Fibroblast of lung (primary cell): Measurements from ENCODE around the gene BTBD8. TPM values are rescaled to one million over a fixed set of nuclear protein-coding genes. Genes with fewer than 3 reads are reported as not detected.
"Not testable (repeated sequence)": the region's sequence is repeated elsewhere in the genome, so short reads cannot be mapped to it uniquely, and the experiment has no call there.

ENCODE experiments used
- DNase-seq, 2 donors: peaks; one replicate each; pipeline versions ENCODE4 v3.0.0 to v3.0.0-alpha.2; 2010; ENCODE audit warnings: low read depth in 2 of 2
- H2AFZ ChIP-seq: 2 replicates; pipeline ENCODE4 v1.5.1; 2012; ENCODE audit warnings: low read length, control low read depth, inconsistent platforms
- H3K27ac ChIP-seq: 2 replicates; pipeline ENCODE4 v1.5.1; 2011; ENCODE audit warnings: low read length, control low read depth; ENCODE audit not compliant: insufficient read depth
- H3K27me3 ChIP-seq: 2 replicates; pipeline ENCODE4 v1.5.1; 2011; ENCODE audit warnings: mild to moderate bottlenecking, low read length; ENCODE audit not compliant: control insufficient read depth, insufficient read depth
- H3K36me3 ChIP-seq: 2 replicates; pipeline ENCODE4 v1.5.1; 2011; ENCODE audit warnings: low read length; ENCODE audit not compliant: control insufficient read depth, insufficient read depth
- H3K4me1 ChIP-seq: 2 replicates; pipeline ENCODE4 v1.5.1; 2011; ENCODE audit warnings: low read length; ENCODE audit not compliant: control insufficient read depth, insufficient read depth; ENCODE audit errors: extremely low read depth
- H3K4me2 ChIP-seq: 2 replicates; pipeline ENCODE4 v1.5.1; 2011; ENCODE audit warnings: low read length, control low read depth; ENCODE audit not compliant: insufficient read depth; ENCODE audit errors: extremely low read depth
- H3K4me3 ChIP-seq, 4 experiments: fragments of 200-600 bp in 1 of 4; sonication (generic) in 1 of 4; replicated peaks in 1 of 4; 2 replicates each; pipeline ENCODE4 v1.5.1; 2011 to 2016; ENCODE audit warnings: low read length in 4 of 4, low read depth in 3 of 4, mild to moderate bottlenecking in 3 of 4, control low read depth in 2 of 4, inconsistent platforms in 1 of 4, mixed read lengths in 1 of 4; ENCODE audit not compliant: insufficient read depth in 1 of 4; ENCODE audit errors: control extremely low read depth in 1 of 4
- H3K79me2 ChIP-seq: 2 replicates; pipeline ENCODE4 v1.5.1; 2012; ENCODE audit warnings: mild to moderate bottlenecking, low read length, inconsistent platforms; ENCODE audit not compliant: control insufficient read depth, insufficient read depth
- H3K9ac ChIP-seq: 2 replicates; pipeline ENCODE4 v1.5.1; 2011; ENCODE audit warnings: mild to moderate bottlenecking, low read length, control low read depth; ENCODE audit not compliant: insufficient read depth
- H3K9me3 ChIP-seq: 2 replicates; pipeline ENCODE4 v1.5.1; 2012; ENCODE audit warnings: low read depth, low read length; ENCODE audit not compliant: control insufficient read depth, insufficient read depth
- H4K20me1 ChIP-seq: 2 replicates; pipeline ENCODE4 v1.5.1; 2011; ENCODE audit warnings: low read length; ENCODE audit not compliant: control insufficient read depth, insufficient read depth; ENCODE audit errors: extremely low read depth
- EZH2 ChIP-seq: IDR thresholded peaks from 2 replicates; pipeline ENCODE4 v1.5.1; 2012; ENCODE audit warnings: low read length, control low read depth, mild to moderate bottlenecking; ENCODE audit errors: missing control alignments
- polyA plus RNA-seq, 2 donors: library from polyadenylated mRNA; depleted of rRNA in 1 of 2; stranded (reverse) in 1 of 2; unstranded in 1 of 2; fragments of >200 nt; gene quantifications; 2 replicates each; pipeline ENCODE4 v1.2.1, GENCODE V29; 2011 to 2012; ENCODE audit warnings: missing spikeins in 1 of 2
- total RNA-seq: library from RNA; depleted of rRNA; stranded (reverse); fragments of >200 nt; gene quantifications from 2 replicates; pipeline ENCODE4 v1.2.1, GENCODE V29; 2014
- TF ChIP-seq, protein P1 (sequence below), 2 donors: IDR thresholded peaks in 1 of 2; conservative IDR thresholded peaks in 1 of 2; 1 replicate in 1 of 2; 2 replicates in 1 of 2; pipeline ENCODE4 v1.5.1; 2011 to 2012; ENCODE audit warnings: low read length in 2 of 2, control low read depth in 1 of 2, inconsistent platforms in 1 of 2, low read depth in 1 of 2, mild to moderate bottlenecking in 1 of 2

The BTBD8 gene
- total and polyA plus RNA-seq, 2 donors (not counting 1 experiment from before 2014, with no cell fraction given): 2.2 to 10.6 TPM

DNA sequence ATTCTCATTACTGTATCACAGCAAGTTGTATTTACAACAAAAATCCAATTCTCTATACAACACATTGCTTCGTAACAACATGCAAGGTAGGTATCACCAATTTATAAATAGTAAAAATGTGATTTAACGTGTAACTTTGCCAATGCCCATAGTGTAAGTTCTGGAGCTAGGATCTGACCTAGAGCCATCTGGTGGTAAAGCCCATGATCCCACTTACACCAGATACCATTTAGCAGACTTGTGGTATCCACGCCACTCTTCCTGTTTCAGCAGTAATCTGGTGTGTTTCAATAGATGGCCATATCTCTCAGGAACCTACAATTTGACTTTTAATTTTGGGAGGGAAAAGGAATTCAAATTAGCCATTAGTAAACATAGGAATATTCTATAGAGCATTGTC is 15.1 kb upstream of the BTBD8 start:
- H3K4me2 ChIP-seq: no peak overlapping the region
- TF ChIP-seq, protein P1, sequence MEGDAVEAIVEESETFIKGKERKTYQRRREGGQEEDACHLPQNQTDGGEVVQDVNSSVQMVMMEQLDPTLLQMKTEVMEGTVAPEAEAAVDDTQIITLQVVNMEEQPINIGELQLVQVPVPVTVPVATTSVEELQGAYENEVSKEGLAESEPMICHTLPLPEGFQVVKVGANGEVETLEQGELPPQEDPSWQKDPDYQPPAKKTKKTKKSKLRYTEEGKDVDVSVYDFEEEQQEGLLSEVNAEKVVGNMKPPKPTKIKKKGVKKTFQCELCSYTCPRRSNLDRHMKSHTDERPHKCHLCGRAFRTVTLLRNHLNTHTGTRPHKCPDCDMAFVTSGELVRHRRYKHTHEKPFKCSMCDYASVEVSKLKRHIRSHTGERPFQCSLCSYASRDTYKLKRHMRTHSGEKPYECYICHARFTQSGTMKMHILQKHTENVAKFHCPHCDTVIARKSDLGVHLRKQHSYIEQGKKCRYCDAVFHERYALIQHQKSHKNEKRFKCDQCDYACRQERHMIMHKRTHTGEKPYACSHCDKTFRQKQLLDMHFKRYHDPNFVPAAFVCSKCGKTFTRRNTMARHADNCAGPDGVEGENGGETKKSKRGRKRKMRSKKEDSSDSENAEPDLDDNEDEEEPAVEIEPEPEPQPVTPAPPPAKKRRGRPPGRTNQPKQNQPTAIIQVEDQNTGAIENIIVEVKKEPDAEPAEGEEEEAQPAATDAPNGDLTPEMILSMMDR (conservative IDR thresholded peaks at IDR 0.05 in 1 of 2, IDR thresholded peaks at IDR 0.05 in 1 of 2; ENCODE audit: low read depth in 1 of 2, low read length in 2 of 2): no peak
- TF ChIP-seq EZH2: no peak
- no peak for DNase-seq

DNA sequence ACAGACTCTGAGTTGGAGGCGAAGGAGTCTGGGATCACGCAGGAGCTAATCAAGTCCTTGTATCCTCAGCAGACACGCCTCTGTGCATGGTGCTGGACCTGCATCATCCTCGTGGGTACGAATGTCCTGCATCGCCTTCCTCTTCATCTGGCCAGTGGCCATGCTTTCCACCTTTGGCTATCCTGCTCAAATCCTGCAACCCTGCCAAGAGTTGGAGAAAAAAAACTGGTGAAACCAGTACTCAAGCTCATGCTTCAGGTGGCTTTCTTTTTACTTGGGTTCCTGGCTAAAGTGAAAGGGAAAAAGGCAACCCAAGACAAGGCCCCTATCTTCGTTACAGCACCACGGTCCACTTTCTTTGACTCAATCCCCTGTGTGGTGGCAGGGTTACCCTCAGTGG is 13.8 kb upstream of the BTBD8 start:
- H3K4me1 ChIP-seq: no peaks in the 10 kb centered on the region
- H4K20me1 ChIP-seq: no peaks in the 10 kb centered on the region
- H3K9ac ChIP-seq: no peak overlapping the region
- H3K27me3 ChIP-seq: no peaks in the 10 kb centered on the region
- no peak overlapping the region for H3K4me3 ChIP-seq
- H3K4me2 ChIP-seq: no peak overlapping the region
- H3K79me2 ChIP-seq: no peaks in the 10 kb centered on the region
- no peak overlapping the region for H2AFZ ChIP-seq
- no peak overlapping the region for H3K27ac ChIP-seq
- DNase-seq: no peak
- no peaks in the 10 kb centered on the region for H3K9me3 ChIP-seq
- TF ChIP-seq, protein P1 (conservative IDR thresholded peaks at IDR 0.05 in 1 of 2, IDR thresholded peaks at IDR 0.05 in 1 of 2; ENCODE audit: low read depth in 1 of 2, low read length in 2 of 2): no peak
- TF ChIP-seq EZH2: no peak
- H3K36me3 ChIP-seq: no peaks in the 10 kb centered on the region

More for the DNA sequence above, 15.1 kb upstream of the BTBD8 start:
- Histone ChIP-seq H3K36me3 (no peaks in the 10 kb centered on the region), H3K4me3 (no peak overlapping the region), H3K9me3 (no peaks in the 10 kb centered on the region), H3K27me3 (no peaks in the 10 kb centered on the region), H2AFZ (no peak overlapping the region), H4K20me1 (no peaks in the 10 kb centered on the region), H3K79me2 (no peaks in the 10 kb centered on the region), H3K4me1 (no peaks in the 10 kb centered on the region), H3K27ac (no peak overlapping the region), H3K9ac (no peak overlapping the region)

DNA sequence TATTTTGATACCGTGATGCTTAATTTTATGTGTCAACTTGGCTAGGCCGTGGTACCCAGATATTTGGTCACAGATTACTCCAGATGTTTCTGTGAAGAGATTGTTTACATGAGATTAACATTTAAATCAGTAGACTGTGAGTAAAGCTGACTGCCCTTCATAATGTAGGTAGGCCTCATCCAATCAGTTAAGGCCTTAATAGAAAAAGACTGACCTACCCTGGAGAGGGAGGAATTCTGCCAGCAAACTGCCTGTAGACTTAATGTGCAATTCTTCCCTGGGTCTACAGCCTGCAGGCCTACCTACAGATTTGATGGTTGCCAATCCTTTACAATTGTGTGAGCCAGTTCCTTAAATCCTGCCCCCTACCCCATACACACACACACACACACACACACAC is 9.3 kb upstream of the BTBD8 start:
- Histone ChIP-seq H3K4me3 (no peak overlapping the region), H3K36me3 (no peaks in the 10 kb centered on the region), H2AFZ (no peak overlapping the region), H3K27ac (no peak overlapping the region), H3K79me2 (no peaks in the 10 kb centered on the region), H3K4me1 (no peaks in the 10 kb centered on the region), H3K9ac (no peak overlapping the region), H3K4me2 (no peak overlapping the region), H3K9me3 (no peaks in the 10 kb centered on the region), H4K20me1 (no peaks in the 10 kb centered on the region), H3K27me3 (no peaks in the 10 kb centered on the region)
- no peak for DNase-seq
- TF ChIP-seq, protein P1 (conservative IDR thresholded peaks at IDR 0.05 in 1 of 2, IDR thresholded peaks at IDR 0.05 in 1 of 2; ENCODE audit: low read depth in 1 of 2, low read length in 2 of 2): no peak
- TF ChIP-seq EZH2: no peak

DNA sequence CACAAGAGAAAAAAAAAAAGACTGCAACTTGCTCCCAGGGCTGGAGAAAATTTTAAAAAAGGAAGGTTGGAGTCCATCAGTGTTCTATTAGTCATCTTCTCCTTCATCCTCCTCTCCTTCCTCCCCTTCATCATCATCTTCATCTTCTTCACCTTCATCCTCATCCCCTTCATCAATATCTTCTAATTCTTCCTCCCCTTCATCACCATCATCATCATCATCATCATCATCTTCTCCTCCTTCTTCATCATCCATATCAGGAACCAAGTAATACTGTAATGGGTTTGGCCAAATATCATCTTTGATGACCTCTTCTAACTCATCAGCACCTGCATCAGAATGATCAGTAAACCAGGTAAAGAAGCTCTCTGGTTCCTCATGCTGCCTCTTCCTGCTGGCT is 5.7 kb upstream of the BTBD8 start:
- H4K20me1 ChIP-seq, DNase-seq, H3K4me3 ChIP-seq, H3K27me3 ChIP-seq, H2AFZ ChIP-seq, H3K36me3 ChIP-seq, H3K4me2 ChIP-seq, H3K9me3 ChIP-seq, H3K4me1 ChIP-seq, H3K9ac ChIP-seq, H3K79me2 ChIP-seq, H3K27ac ChIP-seq: not testable (repeated sequence)
